Osteocyte (in vitro differentiated cells): ENCODE measurements around the gene CEP152. TPM values are rescaled to one million over a fixed set of nuclear protein-coding genes. Genes with fewer than 3 reads are reported as not detected.

Experiments
- DNase-seq: peaks from one replicate; pipeline ENCODE4 v3.0.0; 2021; ENCODE audit warnings: mixed read lengths; ENCODE audit not compliant: unreplicated experiment; ENCODE audit errors: extremely low spot score
- H3K27ac Mint-ChIP-seq: one replicate; pipeline ENCODE4 v1.8.0; 2021; ENCODE audit warnings: mild to moderate bottlenecking, mixed read lengths; ENCODE audit not compliant: unreplicated experiment
- H3K27me3 Mint-ChIP-seq: one replicate; pipeline ENCODE4 v1.8.0; 2021; ENCODE audit warnings: mixed read lengths; ENCODE audit not compliant: unreplicated experiment
- H3K36me3 Mint-ChIP-seq: one replicate; pipeline ENCODE4 v1.8.0; 2021; ENCODE audit warnings: mixed read lengths; ENCODE audit not compliant: unreplicated experiment
- H3K4me1 Mint-ChIP-seq: one replicate; pipeline ENCODE4 v1.8.0; 2021; ENCODE audit warnings: mixed read lengths; ENCODE audit not compliant: unreplicated experiment
- H3K4me3 Mint-ChIP-seq: one replicate; pipeline ENCODE4 v1.8.0; 2021; ENCODE audit warnings: mild to moderate bottlenecking, moderate library complexity, mixed read lengths; ENCODE audit not compliant: unreplicated experiment
- H3K9me3 Mint-ChIP-seq: one replicate; pipeline ENCODE4 v1.8.0; 2021; ENCODE audit warnings: mixed read lengths; ENCODE audit not compliant: unreplicated experiment
- CTCF ChIP-seq: fragments of 200-600 bp; sonication (generic); IDR thresholded peaks from 2 replicates; pipeline ENCODE4 v1.5.0; 2021; ENCODE audit warnings: antibody characterized with exemption, mild to moderate bottlenecking, moderate library complexity
- total RNA-seq: library from RNA; stranded (reverse); gene quantifications from 2 replicates; pipeline ENCODE4 v1.2.1, GENCODE V29; 2021

CEP152 gene
- total RNA-seq, 1 donor from 2014 or later, result 5.6 TPM

GRCh38 chr15:48766196-48766595 lies 44.7 kb downstream of the CEP152 start:
- no peaks in the 10 kb centered on the region for H3K27me3 Mint-ChIP-seq
- peaks cover 41% of the 10 kb centered on the region for H3K36me3 Mint-ChIP-seq
- H3K4me1 Mint-ChIP-seq, result peaks cover 9% of the 10 kb centered on the region
- TF ChIP-seq CTCF, result no peak
- no peak overlapping the region for H3K4me3 Mint-ChIP-seq
- no peak overlapping the region for H3K27ac Mint-ChIP-seq
- no peak for DNase-seq
- no peaks in the 10 kb centered on the region for H3K9me3 Mint-ChIP-seq

GRCh38 chr15:48765022-48765421 lies 45.8 kb downstream of the CEP152 start:
- TF ChIP-seq CTCF, result no peak
- Mint-ChIP-seq H3K4me3 (no peak overlapping the region), H3K27ac (no peak overlapping the region), H3K4me1 (no peaks in the 10 kb centered on the region), H3K9me3 (no peaks in the 10 kb centered on the region), H3K27me3 (no peaks in the 10 kb centered on the region), H3K36me3 (peaks cover 39% of the 10 kb centered on the region)
- DNase-seq, result no peak

- Mint-ChIP-seq H3K27me3 (no peaks in the 10 kb centered on the region), H3K4me3 (no peak overlapping the region), H3K36me3 (peaks cover 27% of the 10 kb centered on the region), H3K27ac (no peak overlapping the region), H3K4me1 (no peaks in the 10 kb centered on the region), H3K9me3 (no peaks in the 10 kb centered on the region)
- TF ChIP-seq CTCF, result no peak
- DNase-seq, result no peak
Observed at GRCh38 chr15:48761393-48762158, 49.3 kb downstream of the CEP152 start.

- H3K4me3 Mint-ChIP-seq, result no peak overlapping the region
- H3K27ac Mint-ChIP-seq, result no peak overlapping the region
- no peaks in the 10 kb centered on the region for H3K4me1 Mint-ChIP-seq
- DNase-seq, result no peak
- H3K27me3 Mint-ChIP-seq, result no peaks in the 10 kb centered on the region
- TF ChIP-seq CTCF, result no peak
- peaks cover 18% of the 10 kb centered on the region for H3K36me3 Mint-ChIP-seq
- H3K9me3 Mint-ChIP-seq, result no peaks in the 10 kb centered on the region
Observed at GRCh38 chr15:48759921-48760320, 50.9 kb downstream of the CEP152 start.

GRCh38 chr15:48757661-48758060 lies 53.2 kb downstream of the CEP152 start:
- no peak for TF ChIP-seq CTCF
- no peaks in the 10 kb centered on the region for H3K4me1 Mint-ChIP-seq
- no peaks in the 10 kb centered on the region for H3K9me3 Mint-ChIP-seq
- H3K27me3 Mint-ChIP-seq, result no peaks in the 10 kb centered on the region
- H3K4me3 Mint-ChIP-seq, result no peak overlapping the region
- no peak overlapping the region for H3K27ac Mint-ChIP-seq
- no peak for DNase-seq
- peaks cover 12% of the 10 kb centered on the region for H3K36me3 Mint-ChIP-seq
